HG03460 (cell line): Measurements from ENCODE around the gene COPZ2.
"Not testable (repeated sequence)": the region's sequence is repeated elsewhere in the genome, so short reads cannot be mapped to it uniquely, and the experiment has no call there.

Experiments
- ATAC-seq: cut with Tn5 transposase; IDR thresholded peaks from one replicate; pipeline ENCODE4 v1.9.1; 2021; ENCODE audit not compliant: unreplicated experiment

COPZ2 gene

GRCh38 chr17:48056246-48056745 is 18.7 kb upstream of the COPZ2 start:
- no peak for ATAC-seq

DNA sequence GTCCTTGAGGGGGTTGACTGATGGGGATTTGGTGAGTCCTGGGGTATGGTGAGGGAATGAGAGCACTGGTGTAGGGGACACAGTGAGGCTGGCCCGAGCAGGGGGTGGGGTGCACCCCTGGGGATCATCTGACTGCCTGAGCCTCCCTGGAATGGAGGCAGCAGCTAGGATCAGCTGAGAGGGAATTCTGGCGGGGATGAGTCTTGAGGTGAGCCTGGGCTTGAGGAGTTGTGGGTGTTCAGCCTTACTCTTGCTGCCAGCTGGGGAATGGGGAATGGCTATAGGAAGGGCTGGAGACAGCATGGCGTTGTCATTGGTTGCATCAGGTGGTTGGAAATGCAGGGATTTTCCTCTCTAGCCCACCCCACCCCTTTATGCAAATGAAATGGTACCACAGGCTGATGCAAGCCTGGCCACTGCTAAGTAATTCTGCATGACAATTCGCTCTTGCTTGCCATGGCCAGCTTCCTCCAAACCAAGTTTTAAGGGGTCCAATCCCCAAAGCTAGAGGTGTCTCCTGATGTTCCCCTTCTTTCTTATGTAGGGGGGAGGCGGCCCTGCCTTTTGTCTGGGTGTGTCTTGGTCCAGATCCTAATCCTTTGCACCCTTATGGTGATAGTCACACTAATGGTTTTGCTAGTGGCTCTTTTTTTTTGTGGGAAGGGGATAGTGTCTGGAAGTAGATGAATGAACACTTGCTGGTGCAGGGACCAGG is 18.1 kb upstream of the COPZ2 start:
- no peak for ATAC-seq

DNA sequence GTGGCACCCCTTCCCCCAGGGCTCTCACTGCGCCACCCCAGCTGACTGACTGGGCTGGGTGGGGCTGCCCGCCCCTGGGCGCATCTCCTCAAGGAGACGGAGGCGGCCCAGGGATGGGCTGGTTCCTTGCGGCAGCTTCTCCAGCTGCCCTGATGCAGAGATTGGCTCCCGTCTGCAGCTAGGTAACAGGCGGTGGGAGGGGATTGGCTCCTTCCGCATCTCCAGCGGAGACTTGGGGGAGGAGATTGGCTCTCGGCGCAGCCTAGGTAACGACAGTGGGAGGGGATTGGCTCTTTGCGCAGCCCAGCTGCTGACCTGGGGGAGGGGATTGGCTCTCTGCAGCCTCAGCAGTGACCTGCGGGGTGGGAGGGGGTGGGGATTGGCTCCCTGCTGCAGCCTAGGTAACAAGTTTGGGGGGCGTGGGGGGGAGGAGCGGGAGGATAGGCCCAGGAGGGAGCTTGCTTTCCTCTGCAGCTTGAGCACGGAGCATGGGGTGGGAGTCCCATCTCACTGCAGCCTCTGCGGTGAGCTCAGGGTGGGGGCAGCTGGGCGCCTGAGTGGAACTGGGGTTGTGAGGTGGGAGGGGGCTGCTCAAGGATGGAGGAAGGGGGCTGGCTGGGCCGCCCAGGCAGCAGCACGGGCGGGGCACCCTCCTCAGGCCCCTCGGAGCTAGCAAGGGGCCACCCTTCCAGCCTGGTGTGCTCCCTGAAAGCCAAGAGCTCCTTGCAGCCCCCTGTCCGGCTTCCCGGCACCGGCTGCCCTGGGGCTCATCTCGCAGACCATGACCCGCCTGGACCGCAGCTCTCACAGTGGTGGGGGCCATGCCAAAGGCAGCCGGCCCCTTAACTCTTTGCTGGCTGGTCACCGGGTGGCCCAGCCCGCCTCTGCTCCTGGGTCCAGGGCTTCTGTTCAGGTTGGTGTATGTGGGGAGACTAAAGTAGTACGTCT is 16.9 kb upstream of the COPZ2 start:
- no peak for ATAC-seq

- ATAC-seq = no peak
Measured at GRCh38 chr17:48053758-48054237, 16.2 kb upstream of the COPZ2 start.

GRCh38 chr17:48052956-48053757 is 15.6 kb upstream of the COPZ2 start:
- ATAC-seq = no peak

- ATAC-seq = no peak
Measured at GRCh38 chr17:48051706-48052486, 14.3 kb upstream of the COPZ2 start.

- ATAC-seq = no peak
Measured at GRCh38 chr17:48051283-48051682, 13.7 kb upstream of the COPZ2 start.

GRCh38 chr17:48048384-48049126 is 11.0 kb upstream of the COPZ2 start:
- peak; percentile 35 for ATAC-seq

GRCh38 chr17:48047741-48048383 is 10.3 kb upstream of the COPZ2 start, which contains the start of gene NFE2L1:
NFE2L1 (plus strand) TSS chr17:48048359; CDS start chr17:48051119, 2,760 bp downstream.
- ATAC-seq = peak; percentile 92

- ATAC-seq = no peak
Measured at GRCh38 chr17:48047113-48047740, 9.6 kb upstream of the COPZ2 start.

DNA sequence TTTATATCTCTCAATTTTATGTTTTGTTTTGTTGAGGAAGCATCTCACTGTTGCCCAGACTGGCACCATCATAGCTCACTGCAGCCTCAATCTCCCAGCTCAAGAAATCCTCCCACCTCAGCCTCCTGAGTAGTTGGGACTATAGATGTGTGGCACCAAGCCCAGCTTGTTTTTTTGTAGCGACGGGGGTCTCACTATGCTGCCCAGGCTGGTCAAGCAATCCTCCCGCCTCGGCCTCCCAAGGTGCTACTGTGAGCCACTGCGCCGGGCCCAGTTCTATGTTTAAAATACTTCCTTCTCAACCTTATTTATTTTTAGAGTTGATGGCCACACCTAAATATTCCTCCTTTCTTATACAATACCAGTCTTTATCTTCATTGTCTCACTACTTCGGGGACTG is 8.7 kb upstream of the COPZ2 start:
- no peak for ATAC-seq

DNA sequence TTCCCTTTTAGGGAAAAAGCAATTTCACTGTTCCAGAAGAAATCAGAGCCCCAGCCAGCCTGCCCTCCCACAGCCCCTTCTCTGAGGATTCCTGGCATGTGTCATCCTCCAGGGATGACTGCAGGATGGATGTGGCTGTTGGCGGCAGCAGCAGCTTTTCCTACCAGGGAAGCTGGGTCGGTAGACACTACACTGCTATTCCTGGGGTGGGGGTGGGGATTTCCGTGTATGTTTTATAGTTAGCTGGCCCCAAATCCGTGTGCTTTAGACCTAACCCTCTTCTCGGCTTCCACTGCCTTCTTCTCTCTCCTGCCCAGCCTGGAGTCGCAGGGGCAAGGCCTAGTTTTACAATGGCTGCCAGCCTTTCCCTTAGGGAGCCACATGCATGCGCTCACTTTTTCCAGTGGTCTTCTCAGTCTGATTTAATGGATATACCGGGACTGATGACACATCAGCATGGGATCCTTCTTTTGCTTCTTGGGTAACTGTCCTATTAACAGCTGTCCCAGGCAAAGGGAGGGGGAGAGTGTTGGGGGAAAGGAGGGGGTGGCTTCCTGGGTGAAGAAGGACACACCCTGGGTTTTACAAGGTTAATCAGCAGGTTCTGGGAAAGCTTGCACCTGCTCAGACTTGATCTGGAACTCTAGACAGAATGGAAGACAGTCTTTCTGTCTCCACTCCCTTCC is 7.9 kb upstream of the COPZ2 start:
- ATAC-seq = no peak

DNA sequence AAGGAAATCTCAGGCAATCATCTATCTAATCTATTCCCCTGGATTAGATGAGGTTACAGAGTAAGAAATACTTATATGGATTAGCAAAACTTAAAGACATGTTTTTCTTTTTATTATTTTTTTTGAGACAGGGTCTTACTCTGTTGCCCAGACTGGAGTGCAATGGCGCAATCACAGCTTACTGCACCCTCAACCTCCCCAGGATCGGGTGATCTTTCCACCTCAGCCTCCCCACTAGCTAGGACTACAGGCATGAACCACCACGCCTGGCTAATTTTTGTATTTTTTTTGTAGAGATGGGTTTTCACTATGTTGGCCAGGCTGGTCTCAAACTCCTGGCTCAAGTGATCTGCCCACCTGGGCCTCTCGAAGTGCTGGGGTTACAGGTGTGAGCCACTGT is 7.3 kb upstream of the COPZ2 start:
- ATAC-seq = no peak

GRCh38 chr17:48043176-48043575 is 5.6 kb upstream of the COPZ2 start:
- no peak for ATAC-seq

- ATAC-seq = no peak
Measured at GRCh38 chr17:48038687-48039086, 1.1 kb upstream of the COPZ2 start.

DNA sequence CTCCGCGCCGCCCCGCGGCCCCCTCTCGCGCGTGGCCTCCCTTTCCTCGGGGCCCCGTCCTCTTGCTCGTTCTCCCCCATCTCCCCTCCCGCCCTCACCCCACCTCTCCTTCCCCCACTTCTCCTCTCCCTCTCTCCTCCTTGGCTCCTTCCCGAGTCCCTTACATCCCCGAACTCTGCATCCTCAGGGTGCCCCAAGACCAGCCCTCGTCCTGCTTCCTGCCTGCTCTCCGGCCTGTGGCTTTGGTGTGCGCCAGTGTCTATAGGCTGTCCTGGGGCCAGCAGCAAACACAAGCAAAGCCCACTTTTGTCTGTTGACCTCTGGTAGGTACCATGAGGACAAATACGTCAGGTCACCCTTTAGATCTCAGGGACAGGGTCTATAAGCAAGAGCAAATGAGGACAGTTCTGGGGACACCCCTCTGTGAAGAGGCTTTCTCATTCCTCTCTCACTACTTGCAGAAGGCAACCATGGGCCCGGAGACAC is 284 bp upstream of the COPZ2 start:
- no peak for ATAC-seq

- ATAC-seq = no peak
Measured at GRCh38 chr17:48036693-48037035, 933 bp downstream of the COPZ2 start.

- not testable (repeated sequence) for ATAC-seq
Measured at GRCh38 chr17:48034734-48035133, 2.9 kb downstream of the COPZ2 start.
